Measurements from ENCODE around the gene TRIM71.

The TRIM71 gene

DNA sequence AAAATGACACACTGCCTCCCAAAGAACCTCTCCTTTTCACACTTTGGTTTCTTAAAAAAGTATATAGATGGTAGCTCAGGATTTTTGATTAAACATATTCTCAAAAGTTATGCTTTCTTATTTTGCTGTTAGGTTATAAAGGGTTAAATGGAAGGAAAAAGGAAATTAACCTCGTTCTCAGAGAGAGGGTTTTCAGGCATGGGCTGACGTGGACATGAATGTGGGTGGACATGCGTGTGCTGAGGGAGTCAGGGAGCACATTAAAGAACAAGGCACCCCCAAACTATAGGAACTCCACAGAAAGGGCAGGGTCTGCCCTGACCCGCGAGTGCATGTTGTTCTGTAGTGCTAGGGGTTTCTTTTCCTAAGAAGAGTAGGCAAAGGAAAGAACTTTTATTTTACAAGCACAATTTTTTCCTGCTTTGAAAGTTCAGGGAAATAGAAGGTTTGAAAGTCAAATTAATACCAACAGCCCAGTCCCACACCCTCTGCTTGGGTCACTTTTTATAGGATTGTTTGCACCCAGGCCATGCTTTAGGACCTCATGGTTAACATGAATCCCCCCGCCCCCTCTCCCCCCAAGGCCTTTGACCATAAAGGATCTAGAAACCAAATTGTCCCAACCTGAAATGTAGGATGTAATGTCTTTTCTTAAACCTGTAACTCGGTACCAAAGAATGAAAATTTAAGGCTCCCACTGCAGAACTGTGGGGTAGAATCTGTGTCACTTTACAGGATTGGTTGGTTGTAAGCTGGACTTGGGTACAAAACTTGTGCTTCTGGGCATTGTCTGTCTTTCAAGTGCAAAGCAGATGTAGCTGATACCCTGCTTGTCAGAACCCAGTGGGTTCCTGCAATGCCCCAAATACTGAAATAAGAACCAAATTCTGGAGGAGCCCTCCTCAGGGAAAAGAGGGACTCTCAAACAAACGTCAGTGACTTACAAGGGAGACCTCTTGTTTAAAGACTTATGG lies 75.1 kb downstream of the TRIM71 start:
- no peak for TF ChIP-seq GABPA (IDR thresholded peaks at IDR 0.05; ENCODE audit: low read depth)
- TF ChIP-seq SPI1 (IDR thresholded peaks at IDR 0.05; ENCODE audit: borderline replicate concordance, low read depth) = no peak
- TF ChIP-seq POLR2AphosphoS5 (IDR thresholded peaks at IDR 0.05; ENCODE audit: low read depth) = no peak
- TF ChIP-seq, protein P1, sequence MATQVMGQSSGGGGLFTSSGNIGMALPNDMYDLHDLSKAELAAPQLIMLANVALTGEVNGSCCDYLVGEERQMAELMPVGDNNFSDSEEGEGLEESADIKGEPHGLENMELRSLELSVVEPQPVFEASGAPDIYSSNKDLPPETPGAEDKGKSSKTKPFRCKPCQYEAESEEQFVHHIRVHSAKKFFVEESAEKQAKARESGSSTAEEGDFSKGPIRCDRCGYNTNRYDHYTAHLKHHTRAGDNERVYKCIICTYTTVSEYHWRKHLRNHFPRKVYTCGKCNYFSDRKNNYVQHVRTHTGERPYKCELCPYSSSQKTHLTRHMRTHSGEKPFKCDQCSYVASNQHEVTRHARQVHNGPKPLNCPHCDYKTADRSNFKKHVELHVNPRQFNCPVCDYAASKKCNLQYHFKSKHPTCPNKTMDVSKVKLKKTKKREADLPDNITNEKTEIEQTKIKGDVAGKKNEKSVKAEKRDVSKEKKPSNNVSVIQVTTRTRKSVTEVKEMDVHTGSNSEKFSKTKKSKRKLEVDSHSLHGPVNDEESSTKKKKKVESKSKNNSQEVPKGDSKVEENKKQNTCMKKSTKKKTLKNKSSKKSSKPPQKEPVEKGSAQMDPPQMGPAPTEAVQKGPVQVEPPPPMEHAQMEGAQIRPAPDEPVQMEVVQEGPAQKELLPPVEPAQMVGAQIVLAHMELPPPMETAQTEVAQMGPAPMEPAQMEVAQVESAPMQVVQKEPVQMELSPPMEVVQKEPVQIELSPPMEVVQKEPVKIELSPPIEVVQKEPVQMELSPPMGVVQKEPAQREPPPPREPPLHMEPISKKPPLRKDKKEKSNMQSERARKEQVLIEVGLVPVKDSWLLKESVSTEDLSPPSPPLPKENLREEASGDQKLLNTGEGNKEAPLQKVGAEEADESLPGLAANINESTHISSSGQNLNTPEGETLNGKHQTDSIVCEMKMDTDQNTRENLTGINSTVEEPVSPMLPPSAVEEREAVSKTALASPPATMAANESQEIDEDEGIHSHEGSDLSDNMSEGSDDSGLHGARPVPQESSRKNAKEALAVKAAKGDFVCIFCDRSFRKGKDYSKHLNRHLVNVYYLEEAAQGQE (IDR thresholded peaks at IDR 0.05; ENCODE audit: insufficient replicate concordance, low read depth) = no peak
- TF ChIP-seq, protein P2, sequence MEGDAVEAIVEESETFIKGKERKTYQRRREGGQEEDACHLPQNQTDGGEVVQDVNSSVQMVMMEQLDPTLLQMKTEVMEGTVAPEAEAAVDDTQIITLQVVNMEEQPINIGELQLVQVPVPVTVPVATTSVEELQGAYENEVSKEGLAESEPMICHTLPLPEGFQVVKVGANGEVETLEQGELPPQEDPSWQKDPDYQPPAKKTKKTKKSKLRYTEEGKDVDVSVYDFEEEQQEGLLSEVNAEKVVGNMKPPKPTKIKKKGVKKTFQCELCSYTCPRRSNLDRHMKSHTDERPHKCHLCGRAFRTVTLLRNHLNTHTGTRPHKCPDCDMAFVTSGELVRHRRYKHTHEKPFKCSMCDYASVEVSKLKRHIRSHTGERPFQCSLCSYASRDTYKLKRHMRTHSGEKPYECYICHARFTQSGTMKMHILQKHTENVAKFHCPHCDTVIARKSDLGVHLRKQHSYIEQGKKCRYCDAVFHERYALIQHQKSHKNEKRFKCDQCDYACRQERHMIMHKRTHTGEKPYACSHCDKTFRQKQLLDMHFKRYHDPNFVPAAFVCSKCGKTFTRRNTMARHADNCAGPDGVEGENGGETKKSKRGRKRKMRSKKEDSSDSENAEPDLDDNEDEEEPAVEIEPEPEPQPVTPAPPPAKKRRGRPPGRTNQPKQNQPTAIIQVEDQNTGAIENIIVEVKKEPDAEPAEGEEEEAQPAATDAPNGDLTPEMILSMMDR (IDR thresholded peaks at IDR 0.05; ENCODE audit: insufficient read depth, low read length) = no peak
- H3K4me3 ChIP-seq (replicated peaks; ENCODE audit: insufficient read depth, low read length) = no peak overlapping the region
- no peak overlapping the region for H3K27ac ChIP-seq (replicated peaks)
- DNase-seq (ENCODE audit: low read depth in 1 of 2, low spot score in 1 of 2) = no peak
- H3K27me3 ChIP-seq (ENCODE audit: insufficient read depth, poor library complexity, severe bottlenecking) = no peaks in the 10 kb centered on the region

DNA sequence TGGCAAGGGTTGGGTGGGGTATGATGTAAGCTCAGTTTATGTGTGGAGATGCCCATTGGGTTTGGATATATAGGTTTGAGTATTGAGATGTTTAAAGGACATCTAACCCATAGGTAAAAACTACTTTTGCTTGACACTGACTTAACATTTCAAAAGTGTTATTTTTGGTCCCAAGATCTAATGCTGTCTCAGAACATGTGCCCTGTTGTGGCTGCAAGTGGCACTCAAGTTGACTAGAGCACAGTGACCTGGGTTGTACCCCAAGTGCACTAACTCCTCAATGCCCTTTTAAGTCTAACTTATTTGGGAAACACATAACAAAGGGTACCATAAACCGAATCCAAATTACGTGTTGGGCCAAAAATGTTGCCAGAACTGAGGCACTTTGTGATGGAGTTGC lies 77.2 kb downstream of the TRIM71 start:
- Histone ChIP-seq H3K27ac (replicated peaks) (no peak overlapping the region), H3K27me3 (ENCODE audit: insufficient read depth, poor library complexity, severe bottlenecking) (no peaks in the 10 kb centered on the region), H3K4me3 (replicated peaks; ENCODE audit: insufficient read depth, low read length) (no peak overlapping the region)
- TF ChIP-seq GABPA (IDR thresholded peaks at IDR 0.05; ENCODE audit: low read depth) (no peak), POLR2AphosphoS5 (IDR thresholded peaks at IDR 0.05; ENCODE audit: low read depth) (no peak), SPI1 (IDR thresholded peaks at IDR 0.05; ENCODE audit: borderline replicate concordance, low read depth) (no peak)
- TF ChIP-seq, protein P2 (IDR thresholded peaks at IDR 0.05; ENCODE audit: insufficient read depth, low read length) = no peak
- TF ChIP-seq, protein P1 (IDR thresholded peaks at IDR 0.05; ENCODE audit: insufficient replicate concordance, low read depth) = no peak
- no peak for DNase-seq (ENCODE audit: low read depth in 1 of 2, low spot score in 1 of 2)

DNA sequence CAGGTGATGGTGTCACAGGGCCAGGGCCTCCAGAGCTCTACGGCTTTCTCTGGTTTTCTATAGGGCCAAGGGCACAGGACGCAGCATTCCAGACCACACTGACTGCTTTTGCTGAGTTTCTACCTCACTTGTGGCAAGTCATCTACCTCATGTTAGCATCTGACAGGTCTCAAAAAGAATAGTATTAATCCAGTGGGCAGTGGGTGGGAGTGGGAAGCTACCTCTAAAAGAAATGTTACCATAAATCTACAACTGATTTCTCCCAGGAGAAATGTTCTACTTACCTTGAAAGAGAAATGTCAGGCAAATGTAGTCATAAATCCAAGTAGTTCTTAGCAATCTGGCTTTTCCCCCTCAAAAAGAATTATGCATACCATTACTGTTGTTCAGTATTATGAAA lies 77.9 kb downstream of the TRIM71 start:
- TF ChIP-seq, protein P2 (IDR thresholded peaks at IDR 0.05; ENCODE audit: insufficient read depth, low read length) = no peak
- TF ChIP-seq POLR2AphosphoS5 (IDR thresholded peaks at IDR 0.05; ENCODE audit: low read depth) (no peak), SPI1 (IDR thresholded peaks at IDR 0.05; ENCODE audit: borderline replicate concordance, low read depth) (no peak), GABPA (IDR thresholded peaks at IDR 0.05; ENCODE audit: low read depth) (no peak)
- TF ChIP-seq, protein P1 (IDR thresholded peaks at IDR 0.05; ENCODE audit: insufficient replicate concordance, low read depth) = no peak
- Histone ChIP-seq H3K27ac (replicated peaks) (no peak overlapping the region), H3K4me3 (replicated peaks; ENCODE audit: insufficient read depth, low read length) (no peak overlapping the region), H3K27me3 (ENCODE audit: insufficient read depth, poor library complexity, severe bottlenecking) (no peaks in the 10 kb centered on the region)
- DNase-seq (ENCODE audit: low read depth in 1 of 2, low spot score in 1 of 2) = no peak

Data from HL-60 (cell line).